ENCODE results near the gene TOP3A. TPM values are rescaled to one million over a fixed set of nuclear protein-coding genes. Genes with fewer than 3 reads are reported as not detected.
"Not testable (repeated sequence)": the region's sequence is repeated elsewhere in the genome, so short reads cannot be mapped to it uniquely, and the experiment has no call there.

The TOP3A gene
- polyA plus RNA-seq, 1 experiment = 13.0 TPM

DNA sequence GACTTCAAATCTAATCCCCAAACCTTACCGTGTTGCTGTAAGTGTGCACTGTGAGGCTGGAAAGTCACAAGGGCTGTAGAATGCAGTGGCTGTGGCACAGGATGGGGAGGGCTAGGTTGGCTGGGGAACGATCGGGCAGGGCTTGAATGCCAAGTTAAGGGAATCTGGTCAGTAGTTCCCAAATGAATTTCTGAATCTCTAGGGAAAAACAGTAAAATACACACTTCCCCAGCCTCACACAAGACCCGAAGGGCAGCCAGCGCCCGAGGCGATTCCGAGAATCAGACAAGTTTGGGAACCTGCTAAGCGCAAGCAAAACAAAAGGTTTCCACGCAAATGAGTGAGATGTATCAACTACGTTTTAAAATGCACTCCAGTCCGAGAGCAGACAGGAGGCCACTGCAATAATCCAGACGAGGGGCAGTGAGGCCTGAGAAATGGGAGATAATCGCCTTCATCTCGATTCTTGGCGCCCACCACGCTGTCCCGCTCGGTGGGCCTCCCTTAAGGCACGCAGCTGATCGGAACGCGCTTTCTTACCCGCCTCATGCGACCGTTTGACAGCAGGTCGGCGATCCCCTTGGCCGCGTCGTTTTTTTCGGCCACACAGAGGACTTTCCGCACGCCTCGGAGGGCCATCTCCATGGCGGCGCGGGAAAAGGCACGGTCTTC is 599 bp downstream of the TOP3A start:
- Histone ChIP-seq H3K27me3 (ENCODE audit: control insufficient read depth, insufficient read depth, low read length) (no peaks in the 10 kb centered on the region), H3K4me3 (ENCODE audit: low read depth, low read length) (peak overlapping the region; percentile 93), H3K36me3 (ENCODE audit: control insufficient read depth, insufficient read depth, low read length) (peaks cover 10% of the 10 kb centered on the region)
- TF ChIP-seq, protein P1, sequence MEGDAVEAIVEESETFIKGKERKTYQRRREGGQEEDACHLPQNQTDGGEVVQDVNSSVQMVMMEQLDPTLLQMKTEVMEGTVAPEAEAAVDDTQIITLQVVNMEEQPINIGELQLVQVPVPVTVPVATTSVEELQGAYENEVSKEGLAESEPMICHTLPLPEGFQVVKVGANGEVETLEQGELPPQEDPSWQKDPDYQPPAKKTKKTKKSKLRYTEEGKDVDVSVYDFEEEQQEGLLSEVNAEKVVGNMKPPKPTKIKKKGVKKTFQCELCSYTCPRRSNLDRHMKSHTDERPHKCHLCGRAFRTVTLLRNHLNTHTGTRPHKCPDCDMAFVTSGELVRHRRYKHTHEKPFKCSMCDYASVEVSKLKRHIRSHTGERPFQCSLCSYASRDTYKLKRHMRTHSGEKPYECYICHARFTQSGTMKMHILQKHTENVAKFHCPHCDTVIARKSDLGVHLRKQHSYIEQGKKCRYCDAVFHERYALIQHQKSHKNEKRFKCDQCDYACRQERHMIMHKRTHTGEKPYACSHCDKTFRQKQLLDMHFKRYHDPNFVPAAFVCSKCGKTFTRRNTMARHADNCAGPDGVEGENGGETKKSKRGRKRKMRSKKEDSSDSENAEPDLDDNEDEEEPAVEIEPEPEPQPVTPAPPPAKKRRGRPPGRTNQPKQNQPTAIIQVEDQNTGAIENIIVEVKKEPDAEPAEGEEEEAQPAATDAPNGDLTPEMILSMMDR (IDR thresholded peaks at IDR 0.05; ENCODE audit: insufficient read depth, low read depth, low read length) = no peak
- ChIA-PET CTCF (interaction anchor here (1.0 to 1.2 kb wide), 2 partner anchors 13 to 14 kb away, joined by 3 to 4 read pairs; no protein-coding TSS in a partner anchor), POLR2A (no interaction called here)
- DNase-seq (ENCODE audit: low read depth) = no peak

DNA sequence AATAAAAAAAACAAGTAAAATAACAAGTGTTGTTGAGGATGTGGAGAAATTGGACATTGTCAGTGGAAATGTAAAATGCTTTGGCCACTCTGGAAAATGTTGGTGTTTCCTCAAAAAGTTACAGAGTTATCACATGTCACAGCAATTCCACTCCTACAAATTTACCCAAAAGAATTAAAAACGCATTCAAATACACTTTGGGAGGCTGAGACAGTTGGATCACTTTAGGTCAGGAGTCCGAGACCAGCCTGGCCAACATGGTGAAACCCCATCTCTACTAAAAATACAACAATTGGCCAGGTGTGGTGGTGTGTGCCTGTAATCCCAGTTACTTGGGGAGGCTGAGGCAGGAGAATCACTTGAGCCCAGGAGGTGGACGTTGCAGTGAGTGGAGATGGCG is 5.6 kb downstream of the TOP3A start:
- ChIA-PET POLR2A (no interaction called here), CTCF (no interaction called here)

DNA sequence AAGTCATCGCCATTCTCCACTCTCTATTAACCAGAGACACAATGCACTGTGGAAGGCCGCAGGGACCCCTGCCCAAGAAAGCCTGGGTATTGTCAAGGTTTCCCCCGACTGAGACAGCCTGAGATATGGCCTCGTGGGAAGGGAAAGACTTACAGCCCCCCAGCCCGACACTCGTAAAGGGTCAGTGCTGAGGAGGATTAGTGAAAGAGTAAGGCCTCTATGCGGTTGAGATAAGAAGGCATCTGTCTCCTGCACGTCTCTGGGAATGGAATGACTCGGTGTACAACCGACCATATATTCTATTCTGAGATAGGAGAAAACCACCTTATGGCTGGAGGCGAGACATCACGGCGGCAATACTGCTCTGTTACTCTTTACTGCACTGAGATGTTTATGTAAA is 11.6 kb downstream of the TOP3A start:
- H3K4me3 ChIP-seq (ENCODE audit: low read depth, low read length); DNase-seq (ENCODE audit: low read depth); POLR2A ChIA-PET; CTCF ChIA-PET; H3K27me3 ChIP-seq (ENCODE audit: control insufficient read depth, insufficient read depth, low read length): not testable (repeated sequence)
- H3K36me3 ChIP-seq (ENCODE audit: control insufficient read depth, insufficient read depth, low read length) = peaks cover 27% of the 10 kb centered on the region

More for the DNA sequence above, 5.6 kb downstream of the TOP3A start:
- no peak overlapping the region for H3K4me3 ChIP-seq (ENCODE audit: low read depth, low read length)
- no peaks in the 10 kb centered on the region for H3K27me3 ChIP-seq (ENCODE audit: control insufficient read depth, insufficient read depth, low read length)
- TF ChIP-seq, protein P1 (IDR thresholded peaks at IDR 0.05; ENCODE audit: insufficient read depth, low read depth, low read length) = no peak
- H3K36me3 ChIP-seq (ENCODE audit: control insufficient read depth, insufficient read depth, low read length) = peaks cover 13% of the 10 kb centered on the region
- no peak for DNase-seq (ENCODE audit: low read depth)

DNA sequence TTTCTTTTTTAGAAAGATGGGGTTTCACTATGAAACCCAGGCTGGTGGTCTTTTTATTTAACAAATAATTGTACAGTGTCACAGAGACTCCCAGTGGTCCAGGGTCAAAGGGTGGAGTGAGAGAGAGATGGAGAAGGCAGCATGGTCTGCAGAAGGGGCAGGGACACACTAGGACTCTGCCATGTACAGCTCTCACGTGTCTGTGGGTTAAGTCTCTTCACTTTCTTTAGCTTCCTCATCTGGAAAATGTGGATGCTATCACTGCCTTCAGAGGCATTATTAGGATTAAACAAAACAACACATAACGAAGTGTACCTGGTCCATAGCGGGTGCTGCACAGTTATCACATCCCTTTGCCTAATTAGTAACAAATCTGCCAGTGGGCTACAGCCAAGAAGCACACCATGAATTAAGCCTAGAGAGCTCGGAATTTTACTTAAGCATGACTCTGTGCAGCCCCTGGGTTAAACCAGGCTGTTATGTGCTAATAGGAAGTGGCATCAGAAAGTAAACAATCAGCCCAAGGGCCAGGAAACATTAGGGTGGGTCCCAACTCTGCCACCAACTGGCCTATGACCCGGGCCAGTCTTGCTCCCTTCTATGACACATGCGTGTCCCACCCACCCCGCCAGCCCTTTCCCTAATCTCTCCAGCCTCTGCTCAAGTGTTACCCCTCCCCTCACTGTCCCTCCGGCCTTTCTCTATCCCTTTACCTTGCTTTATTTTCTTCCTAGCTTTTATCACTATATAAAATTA is 13.9 kb downstream of the TOP3A start:
- TF ChIP-seq, protein P1 (IDR thresholded peaks at IDR 0.05; ENCODE audit: insufficient read depth, low read depth, low read length) = no peak
- peaks cover 25% of the 10 kb centered on the region for H3K36me3 ChIP-seq (ENCODE audit: control insufficient read depth, insufficient read depth, low read length)
- no peak overlapping the region for H3K4me3 ChIP-seq (ENCODE audit: low read depth, low read length)
- ChIA-PET CTCF (interaction anchor here (0.9 to 1.2 kb wide), 2 partner anchors 13 to 53 kb away, joined by 4 to 5 read pairs; no protein-coding TSS in a partner anchor), POLR2A (no interaction called here)
- H3K27me3 ChIP-seq (ENCODE audit: control insufficient read depth, insufficient read depth, low read length) = no peaks in the 10 kb centered on the region
- DNase-seq (ENCODE audit: low read depth) = no peak

DNA sequence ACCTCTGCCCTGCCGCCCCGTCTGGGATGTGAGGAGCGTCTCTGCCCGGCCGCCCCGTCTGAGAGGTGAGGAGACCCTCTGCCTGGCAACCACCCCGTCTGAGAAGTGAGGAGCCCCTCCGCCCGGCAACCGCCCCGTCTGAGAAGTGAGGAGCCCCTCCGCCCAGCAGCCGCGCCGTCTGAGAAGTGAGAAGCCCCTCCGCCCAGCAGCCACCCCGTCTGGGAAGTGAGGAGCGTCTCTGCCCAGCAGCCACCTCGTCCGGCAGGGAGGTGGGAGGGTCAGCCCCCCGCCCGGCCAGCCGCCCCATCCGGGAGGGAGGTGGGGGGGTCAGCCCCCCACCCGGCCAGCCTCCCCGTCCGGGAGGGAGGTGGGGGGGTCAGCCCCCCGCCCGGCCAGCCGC is 16.7 kb downstream of the TOP3A start:
- DNase-seq (ENCODE audit: low read depth); POLR2A ChIA-PET: not testable (repeated sequence)
- peaks cover 18% of the 10 kb centered on the region for H3K36me3 ChIP-seq (ENCODE audit: control insufficient read depth, insufficient read depth, low read length)

DNA sequence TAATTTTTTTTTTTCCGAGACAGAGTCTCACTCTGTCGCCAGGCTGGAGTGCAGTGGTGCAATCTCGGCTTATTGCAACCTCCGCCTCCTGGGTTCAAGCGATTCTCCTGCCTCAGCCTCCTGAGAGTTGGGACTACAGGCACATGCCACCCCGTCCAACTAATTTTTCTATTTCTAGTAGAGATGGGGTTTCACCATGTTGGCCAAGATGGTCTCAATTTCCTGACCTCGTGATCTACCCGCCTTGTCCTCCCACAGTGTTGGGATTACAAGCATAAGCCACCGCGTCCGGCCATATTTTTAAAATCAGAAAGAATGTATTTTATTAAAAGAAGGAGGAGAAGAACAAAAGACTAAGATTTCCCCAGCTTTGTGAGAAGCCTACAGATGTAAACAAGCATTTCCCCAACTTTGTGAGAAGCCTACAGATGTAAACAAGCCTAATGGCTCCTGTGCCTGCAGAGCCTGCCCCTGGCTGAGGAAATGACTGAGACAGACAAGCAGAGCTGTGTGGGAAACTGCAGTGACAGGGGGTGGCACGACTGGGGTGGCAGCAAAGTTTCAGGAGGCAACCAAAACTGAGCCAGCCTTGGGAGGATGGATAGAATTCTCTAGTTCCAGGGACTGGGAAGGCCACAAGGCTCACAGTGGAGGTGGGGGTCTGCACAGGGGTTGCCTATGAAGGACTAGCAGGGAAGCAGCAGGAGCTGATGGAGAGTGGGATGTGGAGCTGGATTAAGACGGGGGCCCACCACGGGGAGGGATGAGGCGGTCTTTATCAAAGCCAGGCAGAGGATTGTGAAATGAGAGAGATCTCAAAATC is 22.9 kb downstream of the TOP3A start:
- H3K4me3 ChIP-seq (ENCODE audit: low read depth, low read length) = no peak overlapping the region
- ChIA-PET POLR2A (no interaction called here), CTCF (no interaction called here)
- peaks cover 21% of the 10 kb centered on the region for H3K36me3 ChIP-seq (ENCODE audit: control insufficient read depth, insufficient read depth, low read length)
- DNase-seq (ENCODE audit: low read depth) = no peak
- TF ChIP-seq, protein P1 (IDR thresholded peaks at IDR 0.05; ENCODE audit: insufficient read depth, low read depth, low read length) = no peak
- H3K27me3 ChIP-seq (ENCODE audit: control insufficient read depth, insufficient read depth, low read length) = no peaks in the 10 kb centered on the region

More for the DNA sequence above, 16.7 kb downstream of the TOP3A start:
- H3K4me3 ChIP-seq (ENCODE audit: low read depth, low read length); H3K27me3 ChIP-seq (ENCODE audit: control insufficient read depth, insufficient read depth, low read length); CTCF ChIA-PET: not testable (repeated sequence)
